Lower leg skin (tissue), 4 donors: ENCODE results near the gene FAM171A1. TPM values are rescaled to one million over a fixed set of nuclear protein-coding genes. Genes with fewer than 3 reads are reported as not detected.

Experiments
- DNase-seq, 2 donors: peaks; one replicate each; pipeline ENCODE4 v3.0.0-alpha.2; 2019; ENCODE audit warnings: low spot score in 2 of 2
- H3K4me3 ChIP-seq: fragments of 200-600 bp; sonication (generic); 2 replicates; pipeline ENCODE4 v1.5.1; 2017; ENCODE audit warnings: mild to moderate bottlenecking, low read depth; ENCODE audit not compliant: poor library complexity, severe bottlenecking
- CTCF ChIP-seq, 3 donors: fragments of 450-650 bp; IDR thresholded peaks; one replicate each; pipeline ENCODE4 v1.5.1; 2016; ENCODE audit warnings: antibody characterized with exemption in 3 of 3, mild to moderate bottlenecking in 3 of 3, moderate library complexity in 2 of 3
- POLR2A ChIP-seq, 2 donors: fragments of 450-650 bp; IDR thresholded peaks; one replicate each; pipeline ENCODE4 v1.6.1; 2016 to 2017; ENCODE audit warnings: antibody characterized with exemption in 2 of 2, mild to moderate bottlenecking in 1 of 2, moderate library complexity in 1 of 2
- WGBS, 2 donors: methylation state at CpG; one replicate each; pipeline ENCODE4 v1.1.5; 2018; 5-methylcytosine and 5-hydroxymethylcytosine counted together
- intact Hi-C: fragments of 100-400 bp; cut with DNase I; formaldehyde crosslinking; loops from one replicate; pipeline ENCODE4 v1.15.0; 2023; ENCODE audit warnings: low total_unique reads
- total RNA-seq, 4 donors: library from RNA; depleted of rRNA; stranded (reverse); fragments of >200 nt; gene quantifications; one replicate each; pipeline ENCODE4 v1.1.0, GENCODE V29; 2016

The FAM171A1 gene
- total RNA-seq, 4 donors from 2014 or later = 2.7 to 5.4 (median 3.1) TPM

GRCh38 chr10:15331461-15331860 is 39.6 kb downstream of the FAM171A1 start:
- H3K4me3 ChIP-seq = no peak overlapping the region
- TF ChIP-seq CTCF (IDR thresholded peaks at IDR 0.05) (no peak), POLR2A (IDR thresholded peaks at IDR 0.05) (no peak)
- intact Hi-C loops = no loop called here
- no peak for DNase-seq
- 94 to 100% methylated on average over 1 of the region's 1 CpG for WGBS, 2 donors

GRCh38 chr10:15329437-15329836 is 41.7 kb downstream of the FAM171A1 start:
- 73 to 84% methylated on average over 2 of the region's 2 CpGs for WGBS, 2 donors

GRCh38 chr10:15325944-15326284 is 45.2 kb downstream of the FAM171A1 start:
- TF ChIP-seq POLR2A (IDR thresholded peaks at IDR 0.05) (no peak), CTCF (IDR thresholded peaks at IDR 0.05) (no peak)
- intact Hi-C loops = no loop called here
- no peak for DNase-seq
- WGBS, 2 donors = 59 to 72% methylated on average over 4 of the region's 4 CpGs
- no peak overlapping the region for H3K4me3 ChIP-seq

More at GRCh38 chr10:15329437-15329836, 41.7 kb downstream of the FAM171A1 start:
- no peak overlapping the region for H3K4me3 ChIP-seq
- intact Hi-C loops = no loop called here
- TF ChIP-seq POLR2A (IDR thresholded peaks at IDR 0.05) (no peak), CTCF (IDR thresholded peaks at IDR 0.05) (no peak)
- DNase-seq = no peak

GRCh38 chr10:15325243-15325943 is 45.7 kb downstream of the FAM171A1 start:
- no peak overlapping the region for H3K4me3 ChIP-seq
- 81 to 84% methylated on average over 20 of the region's 20 CpGs for WGBS, 2 donors
- no peak for TF ChIP-seq POLR2A (IDR thresholded peaks at IDR 0.05)
- no peak for DNase-seq
- intact Hi-C loops = no loop called here

GRCh38 chr10:15324611-15325010 is 46.5 kb downstream of the FAM171A1 start:
- 60 to 78% methylated on average over 6 of the region's 6 CpGs for WGBS, 2 donors
- no peak overlapping the region for H3K4me3 ChIP-seq
- intact Hi-C loops = no loop called here
- TF ChIP-seq CTCF (IDR thresholded peaks at IDR 0.05) (no peak), POLR2A (IDR thresholded peaks at IDR 0.05) (no peak)
- DNase-seq = no peak

- intact Hi-C loops = no loop called here
- H3K4me3 ChIP-seq = no peak overlapping the region
- WGBS, 2 donors = 74 to 75% methylated on average over 8 of the region's 8 CpGs
- no peak for TF ChIP-seq CTCF (IDR thresholded peaks at IDR 0.05)
- no peak for TF ChIP-seq POLR2A (IDR thresholded peaks at IDR 0.05)
- DNase-seq = no peak
Measured at GRCh38 chr10:15324113-15324512, 47.0 kb downstream of the FAM171A1 start.
